ENCODE data around the gene DTNBP1.
"Not testable (repeated sequence)": the region's sequence is repeated elsewhere in the genome, so short reads cannot be mapped to it uniquely, and the experiment has no call there.

Gene DTNBP1

DNA sequence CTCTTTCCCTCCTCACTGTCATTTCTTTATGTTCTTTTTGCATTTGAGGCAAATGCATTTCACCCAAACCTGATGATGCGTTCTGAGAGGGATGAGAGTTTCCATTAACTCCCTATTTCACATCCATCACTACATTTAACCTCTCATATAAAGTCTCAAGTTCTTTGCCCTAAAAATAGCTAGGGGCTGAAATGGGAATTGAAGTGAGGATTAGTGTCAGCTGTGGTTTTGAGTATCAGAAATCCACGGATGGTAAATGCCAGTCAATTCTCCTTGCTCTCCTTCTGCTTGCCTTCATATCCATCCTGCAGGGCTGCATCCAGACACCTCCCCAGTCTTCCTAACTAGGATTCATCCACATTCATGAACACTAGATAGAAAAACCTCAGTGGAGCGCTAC is 10.0 kb upstream of the DTNBP1 start:
- no peak for DNase-seq (ENCODE audit: low read depth, low spot score)
- no peak overlapping the region for H3K4me3 ChIP-seq (ENCODE audit: low read length)

- no peak for DNase-seq (ENCODE audit: low read depth, low spot score)
Measured at GRCh38 chr6:15672291-15672690, 9.5 kb upstream of the DTNBP1 start.

GRCh38 chr6:15668918-15669317 is 6.1 kb upstream of the DTNBP1 start:
- no peak for DNase-seq (ENCODE audit: low read depth, low spot score)
- H3K4me3 ChIP-seq (ENCODE audit: low read length), result no peak overlapping the region

More at GRCh38 chr6:15672291-15672690, 9.5 kb upstream of the DTNBP1 start:
- no peak overlapping the region for H3K4me3 ChIP-seq (ENCODE audit: low read length)

DNA sequence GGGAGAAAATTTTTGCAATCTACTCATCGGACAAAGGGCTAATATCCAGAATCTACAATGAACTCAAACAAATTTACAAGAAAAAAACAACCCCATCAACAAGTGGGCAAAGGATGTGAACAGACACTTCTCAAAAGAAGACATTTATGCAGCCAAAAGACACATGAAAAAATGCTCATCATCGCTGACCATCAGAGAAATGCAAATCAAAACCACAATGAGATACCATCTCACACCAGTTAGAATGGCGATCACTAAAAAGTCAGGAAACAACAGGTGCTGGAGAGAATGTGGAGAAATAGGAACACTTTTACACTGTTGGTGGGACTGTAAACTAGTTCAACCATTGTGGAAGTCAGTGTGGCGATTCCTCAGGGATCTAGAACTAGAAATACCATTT is 4.1 kb upstream of the DTNBP1 start:
- not testable (repeated sequence) for DNase-seq (ENCODE audit: low read depth, low spot score); H3K4me3 ChIP-seq (ENCODE audit: low read length)

DNA sequence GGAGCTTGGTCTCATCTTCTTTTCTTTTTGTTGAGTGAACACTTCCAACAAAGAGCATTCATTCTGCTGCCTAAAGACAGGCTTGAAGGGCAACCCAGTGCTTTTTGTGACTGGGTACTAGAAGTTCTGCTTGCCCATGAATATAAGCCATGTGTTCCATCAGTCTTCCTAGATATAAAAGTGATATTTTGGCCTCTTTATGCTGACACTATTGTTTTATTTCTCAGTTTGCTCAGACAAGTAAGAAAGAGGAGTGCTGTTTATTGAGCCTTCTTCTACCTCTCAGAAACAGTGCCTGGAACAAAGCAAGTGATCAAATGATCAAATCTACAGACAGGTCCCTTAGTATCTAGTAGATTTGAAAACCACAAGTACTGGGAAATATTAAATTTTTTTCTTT is 2.4 kb upstream of the DTNBP1 start:
- no peak overlapping the region for H3K4me3 ChIP-seq (ENCODE audit: low read length)
- DNase-seq (ENCODE audit: low read depth, low spot score), result no peak

GRCh38 chr6:15663130-15663871 is 473 bp upstream of the DTNBP1 start:
- H3K4me3 ChIP-seq (ENCODE audit: low read length), result peak overlapping the region; percentile 32
- DNase-seq (ENCODE audit: low read depth, low spot score), result no peak

DNA sequence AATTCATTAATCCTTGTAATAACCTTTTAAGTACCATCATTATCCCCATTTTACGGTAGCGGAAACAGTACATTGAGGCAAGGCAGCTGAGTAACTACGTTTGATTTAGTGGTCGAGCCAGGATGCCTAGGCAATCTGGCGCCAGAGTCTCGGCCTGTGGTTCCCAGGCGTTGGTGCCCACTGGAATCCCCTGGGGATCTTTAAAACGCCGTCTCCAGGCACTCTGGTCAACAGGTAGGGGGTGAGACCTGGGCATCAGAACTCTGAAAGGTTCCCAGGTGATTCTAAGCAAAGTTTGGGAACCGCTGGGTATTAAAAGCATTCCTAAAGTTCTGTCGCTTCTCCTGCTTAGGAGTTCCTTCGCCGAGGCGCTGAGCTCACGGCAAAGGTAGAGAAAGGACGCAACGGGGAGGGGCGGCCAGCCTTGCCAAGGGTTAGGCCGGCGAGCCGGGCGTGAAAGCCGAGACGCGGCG is 939 bp downstream of the DTNBP1 start:
- DNase-seq (ENCODE audit: low read depth, low spot score), result no peak
- peak overlapping the region; percentile 59 for H3K4me3 ChIP-seq (ENCODE audit: low read length)

GRCh38 chr6:15659181-15659580 is 3.6 kb downstream of the DTNBP1 start:
- no peak for DNase-seq (ENCODE audit: low read depth, low spot score)
- no peak overlapping the region for H3K4me3 ChIP-seq (ENCODE audit: low read length)

DNA sequence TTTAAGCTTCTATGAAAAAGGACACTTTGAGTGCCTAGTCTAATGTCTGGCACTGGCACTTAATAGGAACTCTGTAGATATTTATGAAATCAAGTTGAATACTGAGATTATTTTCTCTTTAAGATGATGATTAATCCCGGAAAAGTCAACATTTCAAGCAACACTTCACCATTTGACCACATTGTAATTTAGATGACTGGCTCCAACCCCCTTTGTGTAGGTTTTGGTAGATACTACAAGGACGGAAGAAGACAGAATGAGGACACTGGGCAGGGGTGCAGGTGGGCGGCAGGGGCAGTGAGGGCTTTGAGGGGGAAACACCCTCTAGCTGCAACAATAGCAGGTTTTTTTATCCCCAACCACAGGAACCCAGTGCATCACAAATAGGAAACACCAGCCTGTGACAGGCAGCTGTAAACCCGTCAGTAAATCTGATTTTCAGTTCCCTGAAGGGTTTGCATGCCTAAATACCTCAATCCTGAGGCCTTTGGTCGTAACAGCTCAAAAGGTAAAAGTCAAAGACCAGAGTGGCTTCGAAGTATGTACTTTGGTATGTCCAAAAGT is 4.6 kb downstream of the DTNBP1 start:
- no peak for DNase-seq (ENCODE audit: low read depth, low spot score)
- H3K4me3 ChIP-seq (ENCODE audit: low read length), result no peak overlapping the region

- no peak overlapping the region for H3K4me3 ChIP-seq (ENCODE audit: low read length)
- no peak for DNase-seq (ENCODE audit: low read depth, low spot score)
Measured at GRCh38 chr6:15657290-15657689, 5.5 kb downstream of the DTNBP1 start.

GRCh38 chr6:15656145-15656544 is 6.7 kb downstream of the DTNBP1 start:
- no peak for DNase-seq (ENCODE audit: low read depth, low spot score)
- no peak overlapping the region for H3K4me3 ChIP-seq (ENCODE audit: low read length)

- no peak for DNase-seq (ENCODE audit: low read depth, low spot score)
- no peak overlapping the region for H3K4me3 ChIP-seq (ENCODE audit: low read length)
Measured at GRCh38 chr6:15654250-15654649, 8.6 kb downstream of the DTNBP1 start.

DNA sequence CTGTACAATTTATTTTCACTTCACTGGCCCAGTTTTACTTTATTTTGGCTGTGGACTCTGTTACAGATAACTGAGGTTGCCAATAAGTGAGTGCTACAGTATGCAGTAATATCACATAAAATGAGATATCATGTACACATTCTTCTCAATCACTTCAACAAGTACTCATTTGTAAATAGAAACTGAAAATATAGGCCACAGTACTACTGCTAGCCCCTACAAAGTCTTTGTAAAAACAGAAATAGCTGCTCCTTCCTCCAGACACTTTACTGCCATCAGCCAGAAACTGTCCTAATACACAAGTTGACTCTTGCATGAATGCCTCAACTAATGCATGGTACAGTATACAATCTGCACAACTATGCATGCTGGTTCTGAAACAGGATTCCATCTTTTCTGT is 9.2 kb downstream of the DTNBP1 start:
- no peak for DNase-seq (ENCODE audit: low read depth, low spot score)

DNA sequence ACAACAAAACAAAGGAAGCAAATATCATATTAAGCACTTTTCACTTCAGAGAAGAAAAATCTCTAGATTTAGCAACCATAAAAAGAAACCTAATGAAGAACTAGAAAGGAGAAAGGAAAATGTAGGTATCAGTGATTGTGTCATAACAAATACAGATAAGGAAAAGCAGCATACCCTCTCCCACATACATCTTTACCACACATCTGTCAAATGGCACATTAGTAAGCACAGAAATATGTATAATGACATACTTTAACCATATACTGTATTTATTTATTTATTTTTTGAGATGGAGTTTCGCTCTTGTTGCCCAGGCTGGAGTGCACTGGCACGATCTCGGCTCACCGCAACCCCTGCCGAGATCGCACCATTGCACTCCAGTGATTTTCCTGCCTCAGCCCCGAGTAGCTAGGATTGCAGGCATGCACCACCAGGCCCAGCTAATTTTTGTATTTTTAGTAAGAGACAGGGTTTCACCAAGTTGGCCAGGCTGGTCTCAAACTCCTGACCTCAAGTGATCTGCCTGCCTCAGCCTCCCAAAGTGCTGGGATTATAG is 12.7 kb downstream of the DTNBP1 start:
- DNase-seq (ENCODE audit: low read depth, low spot score); H3K4me3 ChIP-seq (ENCODE audit: low read length): not testable (repeated sequence)

More for the DNA sequence above, 9.2 kb downstream of the DTNBP1 start:
- no peak overlapping the region for H3K4me3 ChIP-seq (ENCODE audit: low read length)

DNA sequence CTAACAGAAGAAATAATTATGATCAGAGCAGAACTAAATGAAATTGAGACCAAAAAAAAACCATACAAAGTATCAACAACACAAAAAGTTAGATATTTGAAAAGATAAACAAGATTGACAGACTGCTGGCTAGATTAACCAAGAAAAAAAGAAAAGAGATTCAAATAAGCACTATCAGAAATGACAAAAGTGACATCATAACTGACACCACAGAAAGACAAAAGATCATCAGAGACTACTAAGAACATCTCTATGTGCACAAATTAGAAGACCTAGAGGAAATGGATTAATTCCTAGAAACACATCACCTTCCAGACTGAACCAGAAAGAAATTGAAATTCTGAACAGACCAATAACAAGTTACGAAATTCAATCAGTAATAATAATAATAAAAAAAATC is 17.9 kb downstream of the DTNBP1 start:
- no peak for DNase-seq (ENCODE audit: low read depth, low spot score)
- no peak overlapping the region for H3K4me3 ChIP-seq (ENCODE audit: low read length)

GRCh38 chr6:15643542-15643941 is 19.3 kb downstream of the DTNBP1 start:
- no peak overlapping the region for H3K4me3 ChIP-seq (ENCODE audit: low read length)

GRCh38 chr6:15642276-15642675 is 20.6 kb downstream of the DTNBP1 start:
- DNase-seq (ENCODE audit: low read depth, low spot score), result no peak
- no peak overlapping the region for H3K4me3 ChIP-seq (ENCODE audit: low read length)

More at GRCh38 chr6:15643542-15643941, 19.3 kb downstream of the DTNBP1 start:
- DNase-seq (ENCODE audit: low read depth, low spot score), result no peak

DNA sequence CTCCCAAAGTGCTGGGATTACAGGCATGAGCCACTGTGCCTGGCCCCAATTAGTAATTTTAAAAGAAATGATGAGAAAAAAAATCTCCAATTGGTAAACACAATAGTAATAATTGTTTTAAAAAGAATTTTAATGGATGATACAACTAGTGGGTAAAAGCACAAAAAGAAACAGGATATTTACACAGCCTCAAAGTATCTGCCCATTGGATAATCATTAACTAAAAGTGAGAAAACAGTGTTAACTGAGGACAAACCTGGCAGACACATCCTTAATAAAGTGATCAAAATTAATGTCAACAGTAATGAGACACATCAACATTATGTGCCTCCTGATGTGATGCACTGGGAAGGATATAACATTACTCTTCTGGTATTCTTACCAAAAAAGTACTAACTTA is 24.5 kb downstream of the DTNBP1 start:
- no peak for DNase-seq (ENCODE audit: low read depth, low spot score)
- no peak overlapping the region for H3K4me3 ChIP-seq (ENCODE audit: low read length)

- no peak for DNase-seq (ENCODE audit: low read depth, low spot score)
- H3K4me3 ChIP-seq (ENCODE audit: low read length), result no peak overlapping the region
Measured at GRCh38 chr6:15631432-15631831, 31.4 kb downstream of the DTNBP1 start.

DNA sequence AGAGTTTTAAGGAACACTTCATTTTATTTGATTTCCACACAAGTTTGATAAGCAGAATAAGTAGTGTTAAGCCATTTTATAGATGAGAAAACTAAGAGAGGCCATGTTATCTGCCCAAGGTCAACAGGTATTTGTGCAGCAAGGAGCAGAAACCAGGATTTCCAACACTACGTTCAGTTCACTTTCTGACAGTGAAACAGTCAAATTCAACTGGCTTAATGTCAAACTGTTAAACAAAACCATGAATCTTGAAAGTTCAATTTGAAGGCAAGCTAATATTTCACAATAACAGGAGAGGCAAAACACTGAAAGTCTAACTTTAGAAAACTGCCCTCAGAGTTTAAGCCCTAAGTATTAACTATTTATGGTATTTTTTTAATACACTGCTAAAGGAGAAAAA is 32.6 kb downstream of the DTNBP1 start:
- DNase-seq (ENCODE audit: low read depth, low spot score), result no peak
- H3K4me3 ChIP-seq (ENCODE audit: low read length), result no peak overlapping the region

DNA sequence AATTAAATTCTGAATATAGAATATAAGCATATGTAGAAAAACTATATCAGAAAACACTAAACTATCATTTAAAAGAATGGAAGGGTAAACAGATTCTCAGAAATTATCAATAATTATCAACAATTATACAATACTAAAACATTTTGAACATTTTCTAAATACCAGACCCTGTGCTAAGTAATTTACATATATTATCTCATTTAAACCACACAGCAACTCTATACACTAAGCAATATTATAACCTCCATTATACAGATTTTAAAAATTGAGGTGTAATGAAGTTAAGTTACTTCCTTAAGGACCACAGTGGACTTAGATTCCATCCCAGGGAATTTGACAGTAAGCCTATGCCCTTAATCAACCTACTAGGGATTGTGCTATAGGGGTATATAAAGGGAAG is 33.3 kb downstream of the DTNBP1 start:
- no peak for DNase-seq (ENCODE audit: low read depth, low spot score)
- H3K4me3 ChIP-seq (ENCODE audit: low read length), result no peak overlapping the region
